Activated T-cell treated with anti-CD3 and anti-CD28 coated beads, Interleukin-2, amount 50 U/mL, for 4 hours (primary cell): Measurements from ENCODE around the gene PRR12. TPM values are rescaled to one million over a fixed set of nuclear protein-coding genes. Genes with fewer than 3 reads are reported as not detected.

Experiments used
- ATAC-seq, 2 donors: fragments of 200-7000 bp; cut with Tn5 transposase; one replicate each; pipeline ENCODE4 v1.10.0; 2021
- DNase-seq: peaks from one replicate; pipeline ENCODE4 v3.0.0-alpha.2; 2020
- H3K27me3 Mint-ChIP-seq: one replicate; pipeline ENCODE4 v1.8.0; 2021; ENCODE audit warnings: low read depth, mixed read lengths
- H3K36me3 Mint-ChIP-seq: one replicate; pipeline ENCODE4 v1.8.0; 2022; ENCODE audit warnings: mixed read lengths; ENCODE audit not compliant: insufficient read depth
- H3K4me1 Mint-ChIP-seq: one replicate; pipeline ENCODE4 v1.8.0; 2021; ENCODE audit warnings: low read depth, mixed read lengths
- H3K4me3 Mint-ChIP-seq: one replicate; pipeline ENCODE4 v1.8.0; 2021; ENCODE audit warnings: mild to moderate bottlenecking, moderate library complexity, mixed read lengths
- H3K9me3 Mint-ChIP-seq: one replicate; pipeline ENCODE4 v1.8.0; 2021; ENCODE audit warnings: mixed read lengths
- total RNA-seq, 3 donors: library from RNA; stranded (reverse); gene quantifications; one replicate each; pipeline ENCODE4 v1.2.1, GENCODE V29; 2021

The PRR12 gene
- total RNA-seq, 3 donors from 2014 or later = 28.0 to 33.1 (median 28.7) TPM

- no peaks in the 10 kb centered on the region for H3K9me3 Mint-ChIP-seq
- DNase-seq (no peak), ATAC-seq (no peak)
- H3K4me1 Mint-ChIP-seq = peaks cover 23% of the 10 kb centered on the region
- H3K27me3 Mint-ChIP-seq = no peaks in the 10 kb centered on the region
- H3K36me3 Mint-ChIP-seq = no peaks in the 10 kb centered on the region
- no peak overlapping the region for H3K4me3 Mint-ChIP-seq
These were observed 44.7 kb downstream of the PRR12 start for GRCh38 chr19:49635530-49636232.

- H3K36me3 Mint-ChIP-seq = no peaks in the 10 kb centered on the region
- H3K4me1 Mint-ChIP-seq = peaks cover 27% of the 10 kb centered on the region
- no peaks in the 10 kb centered on the region for H3K9me3 Mint-ChIP-seq
- DNase-seq = no peak
- no peak overlapping the region for H3K4me3 Mint-ChIP-seq
- ATAC-seq = no peak
- no peaks in the 10 kb centered on the region for H3K27me3 Mint-ChIP-seq
These were observed 45.4 kb downstream of the PRR12 start for GRCh38 chr19:49636233-49636932.

- ATAC-seq (no peak), DNase-seq (no peak)
- H3K4me1 Mint-ChIP-seq = peaks cover 39% of the 10 kb centered on the region
These were observed 47.1 kb downstream of the PRR12 start for GRCh38 chr19:49637821-49638738.

GRCh38 chr19:49639401-49640112 is 48.6 kb downstream of the PRR12 start:
- no peaks in the 10 kb centered on the region for H3K9me3 Mint-ChIP-seq
- peaks cover 3% of the 10 kb centered on the region for H3K36me3 Mint-ChIP-seq
- DNase-seq = no peak
- H3K4me3 Mint-ChIP-seq = peak overlapping the region; percentile 98
- H3K4me1 Mint-ChIP-seq = peaks cover 53% of the 10 kb centered on the region
- no peaks in the 10 kb centered on the region for H3K27me3 Mint-ChIP-seq
- no peak for ATAC-seq

More at GRCh38 chr19:49637821-49638738, 47.1 kb downstream of the PRR12 start:
- Mint-ChIP-seq H3K27me3 (no peaks in the 10 kb centered on the region), H3K36me3 (no peaks in the 10 kb centered on the region), H3K4me3 (peak overlapping the region; percentile 49), H3K9me3 (no peaks in the 10 kb centered on the region)

- Mint-ChIP-seq H3K27me3 (no peaks in the 10 kb centered on the region), H3K4me1 (peaks cover 57% of the 10 kb centered on the region), H3K4me3 (peak within 1 kb of the TSS; percentile 98), H3K36me3 (peaks cover 3% of the 10 kb centered on the region), H3K9me3 (no peaks in the 10 kb centered on the region)
- DNase-seq (peak; percentile 99), ATAC-seq (peak; percentile 60 to 68)
These were observed 49.3 kb downstream of the PRR12 start, which contains the start of gene RRAS for GRCh38 chr19:49640113-49640898. Gene RRAS, minus strand, starts transcription at chr19:49640143. Its CDS starts 45 bp downstream, at chr19:49640098.

GRCh38 chr19:49641688-49642491 is 50.9 kb downstream of the PRR12 start, which contains the start of gene SCAF1:
Gene SCAF1, plus strand, starts transcription at chr19:49642209. Its CDS starts 2,818 bp downstream, at chr19:49645027.
- Mint-ChIP-seq H3K9me3 (no peaks in the 10 kb centered on the region), H3K27me3 (no peaks in the 10 kb centered on the region), H3K4me3 (peak within 1 kb of the TSS; percentile 98), H3K4me1 (peaks cover 61% of the 10 kb centered on the region), H3K36me3 (peaks cover 6% of the 10 kb centered on the region)
- DNase-seq (peak; percentile 99), ATAC-seq (peak; percentile 71 to 72)

- no peaks in the 10 kb centered on the region for H3K9me3 Mint-ChIP-seq
- ATAC-seq (no peak), DNase-seq (no peak)
- peaks cover 61% of the 10 kb centered on the region for H3K4me1 Mint-ChIP-seq
- peak overlapping the region; percentile 98 for H3K4me3 Mint-ChIP-seq
- H3K36me3 Mint-ChIP-seq = peaks cover 7% of the 10 kb centered on the region
- H3K27me3 Mint-ChIP-seq = no peaks in the 10 kb centered on the region
These were observed 51.6 kb downstream of the PRR12 start for GRCh38 chr19:49642492-49643035.

GRCh38 chr19:49643466-49643865 is 52.5 kb downstream of the PRR12 start:
- H3K4me1 Mint-ChIP-seq = peaks cover 55% of the 10 kb centered on the region
- no peak for ATAC-seq
- H3K27me3 Mint-ChIP-seq = no peaks in the 10 kb centered on the region
- DNase-seq = no peak
- peaks cover 7% of the 10 kb centered on the region for H3K36me3 Mint-ChIP-seq
- H3K4me3 Mint-ChIP-seq = peak overlapping the region; percentile 98
- no peaks in the 10 kb centered on the region for H3K9me3 Mint-ChIP-seq

- Mint-ChIP-seq H3K27me3 (no peaks in the 10 kb centered on the region), H3K4me3 (no peak overlapping the region), H3K36me3 (peaks cover 16% of the 10 kb centered on the region), H3K4me1 (peaks cover 38% of the 10 kb centered on the region), H3K9me3 (no peaks in the 10 kb centered on the region)
- DNase-seq (no peak), ATAC-seq (no peak)
These were observed 54.6 kb downstream of the PRR12 start for GRCh38 chr19:49645592-49645991.

- Mint-ChIP-seq H3K36me3 (peaks cover 17% of the 10 kb centered on the region), H3K27me3 (no peaks in the 10 kb centered on the region), H3K9me3 (no peaks in the 10 kb centered on the region), H3K4me1 (peaks cover 34% of the 10 kb centered on the region), H3K4me3 (no peak overlapping the region)
- ATAC-seq (no peak), DNase-seq (no peak)
These were observed 55.0 kb downstream of the PRR12 start for GRCh38 chr19:49645995-49646394.

GRCh38 chr19:49646586-49646985 is 55.6 kb downstream of the PRR12 start:
- no peaks in the 10 kb centered on the region for H3K27me3 Mint-ChIP-seq
- DNase-seq = no peak
- no peak overlapping the region for H3K4me3 Mint-ChIP-seq
- peaks cover 17% of the 10 kb centered on the region for H3K36me3 Mint-ChIP-seq
- H3K4me1 Mint-ChIP-seq = peaks cover 32% of the 10 kb centered on the region
- no peaks in the 10 kb centered on the region for H3K9me3 Mint-ChIP-seq
- ATAC-seq = no peak

GRCh38 chr19:49651029-49651819 is 60.2 kb downstream of the PRR12 start:
- H3K36me3 Mint-ChIP-seq = peaks cover 26% of the 10 kb centered on the region

More at GRCh38 chr19:49651029-49651819, 60.2 kb downstream of the PRR12 start:
- ATAC-seq (no peak), DNase-seq (no peak)
- no peak overlapping the region for H3K4me3 Mint-ChIP-seq
- no peaks in the 10 kb centered on the region for H3K4me1 Mint-ChIP-seq
- no peaks in the 10 kb centered on the region for H3K9me3 Mint-ChIP-seq
- no peaks in the 10 kb centered on the region for H3K27me3 Mint-ChIP-seq
